ENCODE data around the gene PIK3R4. TPM values are rescaled to one million over a fixed set of nuclear protein-coding genes. Genes with fewer than 3 reads are reported as not detected.

Gene PIK3R4
- polyA plus RNA-seq, 1 donor (not counting 4 experiments of a cell fraction or from before 2014, with no cell fraction given): 49.2 TPM

- FAIRE-seq (no peak), DNase-seq (ENCODE audit: low read depth, low spot score) (no peak)
- Histone ChIP-seq H3K4me1 (ENCODE audit: control insufficient read depth, extremely low read depth, insufficient read depth, low read length) (no peaks in the 10 kb centered on the region), H4K20me1 (ENCODE audit: control insufficient read depth, extremely low read depth, insufficient read depth, low read length) (no peaks in the 10 kb centered on the region), H3K9me3 (ENCODE audit: control insufficient read depth, low read depth, low read length) (no peaks in the 10 kb centered on the region), H3K4me3 (ENCODE audit: control insufficient read depth in 2 of 3, extremely low read depth in 1 of 3, insufficient read depth in 2 of 3, low read depth in 1 of 3, low read length in 3 of 3) (no peak overlapping the region), H3K36me3 (ENCODE audit: control insufficient read depth in 2 of 2, extremely low read depth in 1 of 2, insufficient read depth in 2 of 2, low read length in 2 of 2) (no peaks in the 10 kb centered on the region), H3K79me2 (ENCODE audit: control insufficient read depth, insufficient read depth, low read length) (no peaks in the 10 kb centered on the region), H3K27me3 (ENCODE audit: control insufficient read depth, extremely low read depth, insufficient read depth, low read length) (no peaks in the 10 kb centered on the region), H3K9me1 (ENCODE audit: control insufficient read depth, extremely low read depth, insufficient read depth, low read length) (no peaks in the 10 kb centered on the region), H3K9ac (ENCODE audit: control insufficient read depth, extremely low read depth, insufficient read depth, low read length) (no peak overlapping the region), H3K27ac (ENCODE audit: control insufficient read depth, insufficient read depth, low read length) (no peak overlapping the region), H2AFZ (ENCODE audit: control insufficient read depth, low read length) (no peak overlapping the region), H3K4me2 (ENCODE audit: control insufficient read depth, extremely low read depth, insufficient read depth, low read depth, low read length) (no peak overlapping the region)
- dilution Hi-C loops (cut with MboI; ENCODE audit: extremely low pct_ligation_motif_present, low sequenced_read_pairs): no loop called here
- no peak for TF ChIP-seq CTCF (optimal IDR thresholded peaks at IDR 0.05 in 1 of 3, IDR thresholded peaks at IDR 0.05 in 1 of 3, conservative IDR thresholded peaks at IDR 0.05 in 1 of 3; ENCODE audit: extremely low read depth in 1 of 3, insufficient read depth in 2 of 3, low read length in 3 of 3)
- TF ChIP-seq EZH2 (IDR thresholded peaks at IDR 0.05; ENCODE audit: low read length): no peak
Measured at GRCh38 chr3:130792246-130792645, 45.6 kb upstream of the PIK3R4 start.

GRCh38 chr3:130789782-130790322 is 43.2 kb upstream of the PIK3R4 start:
- H3K79me2 ChIP-seq (ENCODE audit: control insufficient read depth, insufficient read depth, low read length): no peaks in the 10 kb centered on the region
- no peak overlapping the region for H2AFZ ChIP-seq (ENCODE audit: control insufficient read depth, low read length)
- no peak overlapping the region for H3K4me3 ChIP-seq (ENCODE audit: control insufficient read depth in 2 of 3, extremely low read depth in 1 of 3, insufficient read depth in 2 of 3, low read depth in 1 of 3, low read length in 3 of 3)
- no peaks in the 10 kb centered on the region for H3K27me3 ChIP-seq (ENCODE audit: control insufficient read depth, extremely low read depth, insufficient read depth, low read length)
- H3K27ac ChIP-seq (ENCODE audit: control insufficient read depth, insufficient read depth, low read length): no peak overlapping the region
- DNase-seq (ENCODE audit: low read depth, low spot score) (no peak), FAIRE-seq (no peak)
- no peak overlapping the region for H3K9ac ChIP-seq (ENCODE audit: control insufficient read depth, extremely low read depth, insufficient read depth, low read length)
- H3K4me2 ChIP-seq (ENCODE audit: control insufficient read depth, extremely low read depth, insufficient read depth, low read depth, low read length): no peak overlapping the region
- H3K36me3 ChIP-seq (ENCODE audit: control insufficient read depth in 2 of 2, extremely low read depth in 1 of 2, insufficient read depth in 2 of 2, low read length in 2 of 2): no peaks in the 10 kb centered on the region
- H4K20me1 ChIP-seq (ENCODE audit: control insufficient read depth, extremely low read depth, insufficient read depth, low read length): no peaks in the 10 kb centered on the region
- no peaks in the 10 kb centered on the region for H3K4me1 ChIP-seq (ENCODE audit: control insufficient read depth, extremely low read depth, insufficient read depth, low read length)
- H3K9me3 ChIP-seq (ENCODE audit: control insufficient read depth, low read depth, low read length): no peaks in the 10 kb centered on the region
- no peaks in the 10 kb centered on the region for H3K9me1 ChIP-seq (ENCODE audit: control insufficient read depth, extremely low read depth, insufficient read depth, low read length)
- TF ChIP-seq CTCF (optimal IDR thresholded peaks at IDR 0.05 in 1 of 3, IDR thresholded peaks at IDR 0.05 in 1 of 3, conservative IDR thresholded peaks at IDR 0.05 in 1 of 3; ENCODE audit: extremely low read depth in 1 of 3, insufficient read depth in 2 of 3, low read length in 3 of 3) (no peak), EZH2 (IDR thresholded peaks at IDR 0.05; ENCODE audit: low read length) (no peak)
- dilution Hi-C loops (cut with MboI; ENCODE audit: extremely low pct_ligation_motif_present, low sequenced_read_pairs): no loop called here
